HG03159 (cell line): ENCODE data around the gene SORBS2.

Experiments used
- ATAC-seq: cut with Tn5 transposase; IDR thresholded peaks from one replicate; pipeline ENCODE4 v1.9.1; 2021; ENCODE audit warnings: mild to moderate bottlenecking, moderate library complexity; ENCODE audit not compliant: unreplicated experiment

The SORBS2 gene

GRCh38 chr4:185683222-185683621, 128.8 kb downstream of the SORBS2 start:
- no peak for ATAC-seq

GRCh38 chr4:185682236-185682635, 129.8 kb downstream of the SORBS2 start:
- no peak for ATAC-seq

- ATAC-seq, result no peak
Observed at GRCh38 chr4:185681604-185682003, 130.4 kb downstream of the SORBS2 start.

- no peak for ATAC-seq
Observed at GRCh38 chr4:185680617-185681016, 131.4 kb downstream of the SORBS2 start.

- ATAC-seq, result no peak
Observed at GRCh38 chr4:185679523-185679922, 132.5 kb downstream of the SORBS2 start.

GRCh38 chr4:185677637-185678314, 134.2 kb downstream of the SORBS2 start:
- no peak for ATAC-seq

DNA sequence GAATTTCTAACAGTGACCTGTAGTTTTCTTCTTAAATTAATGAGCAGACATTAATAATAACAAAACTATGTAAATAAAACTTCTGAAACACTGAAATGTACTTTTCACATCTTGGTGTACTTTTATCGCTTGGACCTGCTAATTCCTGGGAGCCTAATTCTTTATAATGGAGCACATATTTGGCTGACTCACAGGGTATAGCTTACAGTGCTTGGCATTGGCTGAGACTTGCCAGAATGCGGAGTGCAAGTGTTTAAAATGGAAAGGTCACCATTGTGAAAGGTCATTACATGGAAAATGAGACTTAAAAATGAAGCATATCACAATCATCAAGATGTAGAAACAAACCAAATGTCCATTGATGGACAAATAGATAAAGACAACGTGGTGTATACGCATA, 139.4 kb downstream of the SORBS2 start:
- ATAC-seq, result no peak

DNA sequence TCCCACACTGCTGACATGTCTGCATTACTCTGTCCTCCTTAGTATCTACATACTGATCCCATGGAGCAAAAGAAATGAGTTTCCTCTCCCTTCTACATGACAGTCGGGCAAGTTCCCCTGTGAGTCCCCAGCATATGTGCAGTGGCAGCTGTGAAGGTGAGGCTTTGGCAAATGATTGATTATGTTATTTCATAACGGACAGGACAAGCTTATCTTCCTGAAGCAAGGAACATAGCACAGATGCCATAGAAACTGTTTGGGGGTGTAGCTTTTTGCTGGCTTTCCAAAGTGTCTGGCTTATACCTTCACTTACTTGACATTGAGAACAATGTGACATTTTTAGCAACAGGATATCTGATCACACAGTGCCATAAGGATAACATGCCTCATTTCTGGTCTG, 139.8 kb downstream of the SORBS2 start:
- ATAC-seq, result no peak

GRCh38 chr4:185671496-185671895, 140.5 kb downstream of the SORBS2 start:
- ATAC-seq, result no peak

DNA sequence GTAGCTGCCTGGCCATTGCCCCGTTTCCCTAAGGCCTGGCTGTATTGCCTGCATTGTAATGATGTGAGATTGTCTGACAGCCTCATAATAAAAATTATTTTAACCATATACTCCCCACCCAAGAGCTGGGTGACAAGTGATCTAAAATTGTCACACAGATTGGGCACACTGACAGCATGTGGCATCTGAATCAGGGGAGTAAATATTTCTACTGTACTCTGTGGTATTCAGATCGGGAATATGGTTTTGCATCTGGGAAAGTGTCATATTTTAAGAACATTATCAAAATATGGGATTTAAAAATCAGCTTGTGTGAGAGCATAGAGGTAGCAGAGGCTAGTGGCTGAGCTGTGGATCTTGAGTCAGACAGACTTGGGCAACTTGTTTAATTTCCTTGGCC, 140.9 kb downstream of the SORBS2 start:
- no peak for ATAC-seq

DNA sequence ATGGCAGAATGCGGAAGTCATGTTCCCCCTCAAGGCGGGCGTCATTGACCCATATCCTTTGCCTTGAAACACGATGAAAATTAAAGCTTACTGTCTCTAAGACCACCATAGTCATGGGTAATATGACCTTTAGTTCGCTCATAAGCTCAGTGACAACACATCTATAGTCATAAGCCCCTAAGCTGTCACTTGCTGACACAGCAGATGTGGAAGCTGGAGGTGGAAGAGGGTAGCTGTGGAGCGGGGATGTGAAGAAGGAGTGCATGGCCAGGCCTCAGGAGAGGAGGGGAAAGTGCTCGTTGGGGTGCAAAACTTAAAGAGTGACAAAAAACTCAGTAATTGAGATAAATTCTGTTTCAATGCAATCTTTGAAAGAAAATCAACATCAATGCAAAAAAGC, 142.7 kb downstream of the SORBS2 start:
- no peak for ATAC-seq

DNA sequence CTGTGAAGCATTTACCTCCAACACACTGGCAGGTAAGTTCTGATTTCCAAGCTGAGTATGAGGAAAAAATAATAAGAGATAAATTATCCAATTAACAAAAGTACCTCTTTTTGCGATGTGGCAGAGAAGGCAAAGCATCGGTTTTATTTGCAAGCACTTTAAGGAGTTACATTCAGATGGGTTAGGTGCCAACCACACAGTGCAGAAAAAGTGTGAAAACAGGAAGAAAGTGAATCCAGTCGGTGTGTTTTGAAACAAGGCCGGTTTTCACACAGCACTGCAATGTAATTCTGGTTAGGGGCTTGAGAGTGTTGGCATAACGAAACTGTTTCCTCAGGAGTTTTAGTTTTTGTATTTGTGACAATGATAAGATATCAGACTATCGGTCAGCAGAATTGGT, 145.8 kb downstream of the SORBS2 start:
- ATAC-seq, result no peak

DNA sequence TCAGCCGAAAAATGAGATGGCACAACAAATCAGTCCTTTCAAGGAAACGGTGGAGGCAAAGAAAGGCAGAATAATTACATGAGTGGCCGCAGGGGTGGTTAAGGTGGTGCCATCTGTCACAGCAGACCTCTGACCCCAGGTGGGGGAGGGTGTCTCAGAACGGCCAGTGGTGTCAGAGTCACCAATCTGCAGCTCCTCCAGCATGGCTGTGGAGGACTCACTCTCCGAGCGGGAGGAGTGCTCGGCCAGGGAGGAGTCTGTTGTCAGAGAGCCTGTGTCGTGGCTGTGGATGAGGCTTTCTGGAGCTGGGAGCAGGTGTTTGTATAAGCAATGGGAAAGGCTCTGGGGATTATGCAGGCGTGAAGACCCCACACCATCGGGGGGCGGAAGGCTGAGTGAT, 146.3 kb downstream of the SORBS2 start:
- no peak for ATAC-seq

GRCh38 chr4:185664481-185664880, 147.5 kb downstream of the SORBS2 start:
- ATAC-seq, result no peak

GRCh38 chr4:185662030-185662778, 149.8 kb downstream of the SORBS2 start:
- no peak for ATAC-seq

DNA sequence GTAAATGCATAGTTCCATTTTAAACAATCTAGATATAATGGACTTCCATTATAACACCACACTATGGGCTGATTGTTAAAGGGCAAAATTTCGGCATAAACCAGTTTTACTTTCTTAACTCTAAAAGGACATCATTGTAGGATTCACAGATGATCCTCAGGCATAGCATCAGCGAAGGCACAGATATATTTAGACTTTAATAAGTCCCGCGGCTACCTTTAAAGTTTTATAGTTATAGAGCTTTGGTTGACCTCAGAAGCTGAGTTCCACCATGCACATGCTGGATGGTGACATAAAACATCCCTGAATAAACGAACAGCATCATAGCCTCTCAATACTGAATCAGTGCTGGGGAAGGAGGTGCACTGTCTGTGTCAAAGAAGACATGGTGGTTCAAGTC, 151.7 kb downstream of the SORBS2 start:
- ATAC-seq, result no peak

GRCh38 chr4:185657699-185658098, 154.3 kb downstream of the SORBS2 start:
- no peak for ATAC-seq

DNA sequence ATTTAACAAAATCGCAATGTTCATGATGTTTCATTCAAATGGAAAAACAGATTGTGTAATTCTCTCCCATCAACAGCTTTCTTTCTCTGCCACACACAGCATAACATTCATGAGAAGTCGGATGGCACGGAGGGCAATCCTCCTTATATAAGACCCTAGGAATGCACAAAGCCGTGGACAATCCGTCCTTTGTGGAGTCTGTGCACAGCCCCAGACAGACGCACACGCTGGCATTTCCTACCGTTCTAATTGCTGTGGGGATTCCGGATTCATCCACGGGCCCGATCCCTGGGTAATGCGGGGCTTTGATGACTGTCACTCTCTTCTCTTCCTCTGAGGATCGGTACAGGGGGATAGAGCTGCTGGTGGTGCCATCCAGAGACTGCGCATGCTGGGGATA, 154.8 kb downstream of the SORBS2 start:
- no peak for ATAC-seq

- no peak for ATAC-seq
Observed at GRCh38 chr4:185656467-185656931, 155.5 kb downstream of the SORBS2 start.

- no peak for ATAC-seq
Observed at GRCh38 chr4:185654965-185655554, 156.9 kb downstream of the SORBS2 start.

- no peak for ATAC-seq
Observed at GRCh38 chr4:185654311-185654710, 157.7 kb downstream of the SORBS2 start.

- ATAC-seq, result no peak
Observed at GRCh38 chr4:185651851-185652250, 160.1 kb downstream of the SORBS2 start.
